Karpas-422 (cell line): Measurements from ENCODE around the gene RXRB. TPM values are rescaled to one million over a fixed set of nuclear protein-coding genes. Genes with fewer than 3 reads are reported as not detected.

Experiments used
- DNase-seq: peaks from one replicate; pipeline ENCODE4 v3.0.0-alpha.2; 2015
- H2AFZ ChIP-seq: fragments of 200-600 bp; sonication (generic); 2 replicates; pipeline ENCODE4 v1.6.1; 2014; ENCODE audit warnings: antibody characterized with exemption, low read length, mixed read lengths
- H3K27ac ChIP-seq: fragments of 200-600 bp; sonication (generic); 2 replicates; pipeline ENCODE4 v1.5.1; 2014; ENCODE audit warnings: mild to moderate bottlenecking, low read length, moderate library complexity
- H3K27me3 ChIP-seq: fragments of 200-600 bp; sonication (generic); 2 replicates; pipeline ENCODE4 v1.6.1; 2014; ENCODE audit warnings: low read length, mixed read lengths
- H3K36me3 ChIP-seq: fragments of 200-600 bp; sonication (generic); 2 replicates; pipeline ENCODE4 v1.6.1; 2014; ENCODE audit warnings: low read length, mixed read lengths; ENCODE audit not compliant: insufficient read depth
- H3K4me1 ChIP-seq: fragments of 200-600 bp; sonication (generic); 2 replicates; pipeline ENCODE4 v1.6.1; 2014; ENCODE audit warnings: mild to moderate bottlenecking, low read length, mixed read lengths
- H3K4me2 ChIP-seq: fragments of 200-600 bp; sonication (generic); 2 replicates; pipeline ENCODE4 v1.6.1; 2014; ENCODE audit warnings: low read length, low read depth, mild to moderate bottlenecking; ENCODE audit not compliant: poor library complexity, severe bottlenecking
- H3K4me3 ChIP-seq: fragments of 200-600 bp; sonication (generic); 2 replicates; pipeline ENCODE4 v1.5.1; 2014; ENCODE audit warnings: mild to moderate bottlenecking, antibody characterized with exemption, low read length, mixed read lengths
- H3K79me2 ChIP-seq: fragments of 200-600 bp; sonication (generic); 2 replicates; pipeline ENCODE4 v1.6.1; 2014; ENCODE audit warnings: mild to moderate bottlenecking, low read length, mixed read lengths
- H3K9ac ChIP-seq: fragments of 200-600 bp; sonication (generic); 2 replicates; pipeline ENCODE4 v1.6.0; 2014; ENCODE audit warnings: low read length
- H3K9me2 ChIP-seq: fragments of 200-600 bp; sonication (generic), shearing (Covaris generic); replicated peaks from 2 replicates; pipeline ENCODE4 v1.6.0; 2014; ENCODE audit warnings: mild to moderate bottlenecking, low read length, moderate library complexity; ENCODE audit not compliant: insufficient read depth
- H3K9me3 ChIP-seq: fragments of 300-700, 200-600 bp; sonication (generic); 2 replicates; pipeline ENCODE4 v1.6.1; 2014; ENCODE audit warnings: low read length, mixed read lengths
- H4K20me1 ChIP-seq: fragments of 200-600 bp; sonication (generic); 2 replicates; pipeline ENCODE4 v1.6.1; 2014; ENCODE audit warnings: mild to moderate bottlenecking, antibody characterized with exemption, low read length, low read depth; ENCODE audit not compliant: insufficient read depth
- total RNA-seq: library from RNA; depleted of rRNA; stranded (reverse); fragments of >200 nt; shearing (Covaris generic); gene quantifications from 2 replicates; pipeline ENCODE4 v1.2.3, GENCODE V29; 2014; ENCODE audit warnings: low replicate concordance

The RXRB gene
- total RNA-seq, 1 experiment from 2014 or later = 26.2 TPM

DNA sequence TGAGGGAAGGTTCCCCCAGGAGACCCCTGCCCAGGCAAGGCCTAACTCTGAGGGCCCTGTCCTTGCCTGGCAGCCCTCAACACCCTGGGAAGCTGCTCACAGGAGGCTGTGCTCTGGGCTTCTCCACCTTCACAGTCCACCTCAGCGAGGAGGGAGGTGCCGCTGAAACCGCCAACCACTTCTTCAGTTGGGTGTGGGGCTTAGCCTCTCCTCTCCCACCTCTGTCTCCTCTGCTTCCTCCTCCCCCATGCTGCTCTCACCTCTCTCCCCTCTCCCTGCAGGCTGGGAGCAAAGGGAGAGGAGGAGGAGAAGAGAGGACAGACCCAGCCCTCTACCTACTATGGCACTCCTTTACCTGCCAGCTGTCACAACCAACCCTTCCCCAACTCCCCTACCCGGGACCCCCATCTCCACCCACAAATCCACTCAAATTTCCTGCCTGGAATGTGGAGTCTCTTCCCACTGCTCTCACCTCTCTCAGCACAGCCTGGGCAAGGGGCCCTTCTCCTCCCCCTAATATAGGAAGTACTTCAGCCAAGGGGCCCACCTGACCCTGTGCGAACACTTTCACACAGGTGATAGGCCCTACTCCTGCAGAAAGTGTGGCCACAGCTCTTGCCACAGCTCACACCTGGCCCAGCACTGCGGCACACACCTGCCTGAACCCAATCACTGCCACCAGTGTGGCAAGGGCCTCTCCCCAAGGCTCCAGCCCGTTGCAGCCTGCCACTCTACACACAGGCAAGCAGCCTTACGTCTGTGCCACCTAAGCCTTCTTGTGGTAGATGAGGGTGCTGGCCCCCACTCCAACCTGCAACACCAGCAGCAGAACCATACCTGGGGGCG is 15.0 kb upstream of the RXRB start:
- no peak overlapping the region for H3K9ac ChIP-seq
- no peaks in the 10 kb centered on the region for H3K9me2 ChIP-seq

GRCh38 chr6:33213989-33214335 is 13.5 kb upstream of the RXRB start:
- Histone ChIP-seq H3K9me3 (no peaks in the 10 kb centered on the region), H3K4me2 (no peak overlapping the region), H3K79me2 (peaks cover 6% of the 10 kb centered on the region; the same call in 1 of the 2 replicates), H3K36me3 (0 out of 2 replicates have a peak, but pooled peaks cover 7% of the 10 kb centered on the region), H3K9ac (no peak overlapping the region), H3K27me3 (no peaks in the 10 kb centered on the region), H3K27ac (no peak overlapping the region), H3K9me2 (no peaks in the 10 kb centered on the region), H4K20me1 (no peaks in the 10 kb centered on the region), H3K4me1 (peaks cover 6% of the 10 kb centered on the region), H3K4me3 (no peak overlapping the region), H2AFZ (no peak overlapping the region)
- no peak for DNase-seq

More for the DNA sequence above, 15.0 kb upstream of the RXRB start:
- Histone ChIP-seq H4K20me1 (no peaks in the 10 kb centered on the region), H3K79me2 (no peaks in the 10 kb centered on the region), H3K27me3 (no peaks in the 10 kb centered on the region), H3K4me2 (no peak overlapping the region), H3K4me1 (no peaks in the 10 kb centered on the region), H3K36me3 (no peaks in the 10 kb centered on the region), H3K9me3 (no peaks in the 10 kb centered on the region), H2AFZ (no peak overlapping the region), H3K27ac (no peak overlapping the region), H3K4me3 (no peak overlapping the region)
- DNase-seq = no peak

DNA sequence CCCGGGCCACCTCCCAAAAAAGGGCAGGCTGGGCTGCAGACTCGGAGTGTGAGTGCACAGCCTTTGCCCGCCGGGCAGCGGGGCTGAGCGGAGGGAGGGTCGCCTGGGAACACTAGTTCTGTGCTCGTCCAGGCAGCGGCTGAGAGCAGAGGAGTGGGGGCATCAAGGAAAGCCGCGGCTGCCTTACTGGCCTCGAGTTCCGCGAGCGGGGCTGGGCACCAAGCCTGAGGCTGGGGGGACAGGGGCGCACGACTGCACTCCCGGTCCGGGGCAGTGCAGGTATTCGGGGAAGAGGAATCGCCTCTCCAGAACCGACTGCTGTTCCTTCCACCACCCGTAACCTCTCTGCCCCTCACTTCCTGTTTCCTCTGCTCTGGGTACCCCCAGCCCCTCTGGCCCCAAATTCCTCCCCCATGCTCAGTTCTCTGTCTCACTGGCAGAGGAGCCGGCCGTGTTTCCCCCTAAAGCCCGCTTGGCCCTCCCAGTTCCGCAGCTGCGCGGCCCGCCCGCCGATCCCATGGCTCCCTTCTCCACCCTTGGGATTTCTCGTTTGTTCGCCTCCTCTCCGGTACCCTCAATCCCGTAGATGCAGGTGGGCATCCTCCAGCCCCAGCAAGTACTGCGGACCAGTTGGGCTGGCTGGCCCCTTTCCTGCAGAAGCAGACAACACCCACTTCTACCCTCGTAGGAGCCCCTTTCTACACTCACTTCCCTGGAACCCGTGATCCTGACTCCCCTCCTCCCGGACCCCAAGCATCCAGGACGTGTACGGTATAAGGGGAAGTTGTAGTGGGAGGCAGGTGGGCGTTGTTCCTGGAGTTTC is 12.9 kb upstream of the RXRB start:
- DNase-seq = no peak
- H3K9me3 ChIP-seq = no peaks in the 10 kb centered on the region
- no peaks in the 10 kb centered on the region for H3K27me3 ChIP-seq
- H3K4me1 ChIP-seq = peaks cover 9% of the 10 kb centered on the region
- H3K79me2 ChIP-seq = peaks cover 6% of the 10 kb centered on the region; the same call in 1 of the 2 replicates
- no peak overlapping the region for H3K9ac ChIP-seq
- H2AFZ ChIP-seq = no peak overlapping the region
- H3K36me3 ChIP-seq = 0 out of 2 replicates have a peak, but pooled peaks cover 7% of the 10 kb centered on the region
- H3K4me3 ChIP-seq = no peak overlapping the region
- no peaks in the 10 kb centered on the region for H3K9me2 ChIP-seq
- H4K20me1 ChIP-seq = no peaks in the 10 kb centered on the region
- no peak overlapping the region for H3K27ac ChIP-seq
- H3K4me2 ChIP-seq = no peak overlapping the region

DNA sequence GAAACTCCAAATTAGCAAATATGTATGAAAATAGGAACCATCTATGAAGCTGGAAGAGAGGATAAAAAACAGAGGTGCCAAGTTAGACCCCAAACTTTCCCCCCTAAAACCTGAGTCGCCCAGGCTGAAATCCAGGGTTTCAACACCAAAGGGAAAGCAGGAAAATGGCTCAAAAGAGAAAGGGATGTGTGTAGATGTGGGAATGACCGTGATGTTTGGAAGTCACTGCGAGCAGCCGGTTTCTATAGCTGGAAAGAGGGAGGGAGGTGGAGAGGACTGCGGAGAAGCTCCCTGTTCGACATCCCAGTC is 12.3 kb upstream of the RXRB start:
- H3K4me1 ChIP-seq = peaks cover 11% of the 10 kb centered on the region
- H3K27ac ChIP-seq = no peak overlapping the region
- 0 out of 2 replicates have a peak, but pooled peaks cover 7% of the 10 kb centered on the region for H3K36me3 ChIP-seq
- H3K9ac ChIP-seq = no peak overlapping the region
- H2AFZ ChIP-seq = no peak overlapping the region
- no peaks in the 10 kb centered on the region for H3K9me2 ChIP-seq
- no peaks in the 10 kb centered on the region for H3K9me3 ChIP-seq
- DNase-seq = no peak
- H3K79me2 ChIP-seq = peaks cover 6% of the 10 kb centered on the region; the same call in 1 of the 2 replicates
- no peak overlapping the region for H3K4me2 ChIP-seq
- H4K20me1 ChIP-seq = no peaks in the 10 kb centered on the region
- no peak overlapping the region for H3K4me3 ChIP-seq
- no peaks in the 10 kb centered on the region for H3K27me3 ChIP-seq

DNA sequence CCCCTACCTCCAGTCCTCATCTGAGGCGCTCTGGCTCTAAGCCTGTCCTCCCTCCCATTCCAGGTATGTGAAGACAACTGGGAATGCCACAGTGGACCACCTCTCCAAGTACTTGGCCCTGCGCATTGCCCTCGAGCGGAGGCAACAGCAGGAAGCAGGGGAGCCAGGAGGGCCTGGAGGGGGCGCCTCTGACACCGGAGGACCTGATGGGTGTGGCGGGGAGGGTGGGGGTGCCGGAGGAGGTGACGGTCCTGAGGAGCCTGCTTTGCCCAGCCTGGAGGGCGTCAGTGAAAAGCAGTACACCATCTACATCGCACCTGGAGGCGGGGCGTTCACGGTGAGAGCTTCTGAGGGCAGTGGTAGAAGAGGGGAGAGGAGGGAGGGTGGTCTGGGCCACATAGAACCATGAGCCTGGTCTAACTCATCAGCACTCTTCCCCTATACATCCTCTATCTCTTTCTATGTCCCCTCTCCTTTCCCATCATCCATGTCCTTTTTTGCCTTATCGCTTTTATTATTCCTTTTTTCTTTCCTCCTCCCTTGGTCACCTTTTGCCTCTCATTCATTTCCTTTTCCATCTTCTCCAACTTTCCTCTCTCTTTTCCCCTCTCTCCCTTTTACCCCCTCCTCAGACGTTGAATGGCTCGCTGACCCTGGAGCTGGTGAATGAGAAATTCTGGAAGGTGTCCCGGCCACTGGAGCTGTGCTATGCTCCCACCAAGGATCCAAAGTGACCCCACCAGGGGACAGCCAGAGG is 11.4 kb upstream of the RXRB start:
- H3K27ac ChIP-seq = no peak overlapping the region
- H3K9me3 ChIP-seq = no peaks in the 10 kb centered on the region
- 0 out of 2 replicates have a peak, but pooled peaks cover 7% of the 10 kb centered on the region for H3K36me3 ChIP-seq
- H4K20me1 ChIP-seq = no peaks in the 10 kb centered on the region
- H3K79me2 ChIP-seq = peaks cover 6% of the 10 kb centered on the region; the same call in 1 of the 2 replicates
- no peak for DNase-seq
- H3K27me3 ChIP-seq = no peaks in the 10 kb centered on the region
- H3K4me3 ChIP-seq = no peak overlapping the region
- H3K9ac ChIP-seq = no peak overlapping the region
- peaks cover 19% of the 10 kb centered on the region for H3K4me1 ChIP-seq
- no peaks in the 10 kb centered on the region for H3K9me2 ChIP-seq
- H3K4me2 ChIP-seq = no peak overlapping the region
- H2AFZ ChIP-seq = no peak overlapping the region

DNA sequence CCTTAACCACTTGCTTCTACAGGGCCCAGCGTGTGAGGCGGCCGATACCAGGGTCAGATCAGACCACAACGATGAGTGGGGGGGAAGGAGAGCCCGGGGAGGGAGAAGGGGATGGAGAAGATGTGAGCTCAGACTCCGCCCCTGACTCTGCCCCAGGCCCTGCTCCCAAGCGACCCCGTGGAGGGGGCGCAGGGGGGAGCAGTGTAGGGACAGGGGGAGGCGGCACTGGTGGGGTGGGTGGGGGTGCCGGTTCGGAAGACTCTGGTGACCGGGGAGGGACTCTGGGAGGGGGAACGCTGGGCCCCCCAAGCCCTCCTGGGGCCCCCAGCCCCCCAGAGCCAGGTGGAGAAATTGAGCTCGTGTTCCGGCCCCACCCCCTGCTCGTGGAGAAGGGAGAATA is 10.7 kb upstream of the RXRB start:
- no peak overlapping the region for H3K9ac ChIP-seq
- 0 out of 2 replicates have a peak, but pooled peaks cover 7% of the 10 kb centered on the region for H3K36me3 ChIP-seq
- no peak for DNase-seq
- no peak overlapping the region for H3K4me2 ChIP-seq
- H2AFZ ChIP-seq = no peak overlapping the region
- no peaks in the 10 kb centered on the region for H4K20me1 ChIP-seq
- no peaks in the 10 kb centered on the region for H3K9me2 ChIP-seq
- peaks cover 20% of the 10 kb centered on the region for H3K4me1 ChIP-seq
- no peak overlapping the region for H3K4me3 ChIP-seq
- H3K27me3 ChIP-seq = no peaks in the 10 kb centered on the region
- peaks cover 6% of the 10 kb centered on the region; the same call in 1 of the 2 replicates for H3K79me2 ChIP-seq
- H3K27ac ChIP-seq = no peak overlapping the region
- H3K9me3 ChIP-seq = no peaks in the 10 kb centered on the region

GRCh38 chr6:33209856-33210255 is 9.4 kb upstream of the RXRB start:
- Histone ChIP-seq H3K9me2 (no peaks in the 10 kb centered on the region), H3K9ac (no peak overlapping the region), H3K4me2 (no peak overlapping the region), H3K27me3 (no peaks in the 10 kb centered on the region), H3K4me3 (no peak overlapping the region), H3K4me1 (peaks cover 30% of the 10 kb centered on the region), H3K27ac (no peak overlapping the region), H3K9me3 (no peaks in the 10 kb centered on the region), H3K36me3 (0 out of 2 replicates have a peak, but pooled peaks cover 7% of the 10 kb centered on the region), H3K79me2 (peaks cover 6% of the 10 kb centered on the region; the same call in 1 of the 2 replicates), H2AFZ (no peak overlapping the region), H4K20me1 (no peaks in the 10 kb centered on the region)
- DNase-seq = no peak
